Heart left ventricle (tissue), 16 donors: ENCODE measurements around the gene MYOM1. TPM values are rescaled to one million over a fixed set of nuclear protein-coding genes. Genes with fewer than 3 reads are reported as not detected.

Source experiments
- ATAC-seq, 4 donors: fragments of 200-7000 bp; cut with Tn5 transposase; one replicate each; pipeline ENCODE4 v1.9.1; 2020 to 2022; ENCODE audit warnings: moderate library complexity in 4 of 4, mild to moderate bottlenecking in 3 of 4, moderate number of reproducible peaks in 1 of 4
- DNase-seq, 5 donors: peaks; one replicate each; pipeline ENCODE4 v3.0.0-alpha.2; 2020
- H3K27ac ChIP-seq, 12 donors: fragments of 200-600 bp; sonication (generic) in 4 of 12; one replicate each; pipeline versions ENCODE4 v1.5.0 to v1.8.0; 2016 to 2022; ENCODE audit warnings: mild to moderate bottlenecking in 2 of 12
- H3K27me3 ChIP-seq, 9 donors: fragments of 200-600 bp; sonication (generic) in 2 of 9; one replicate each; pipeline versions ENCODE4 v1.5.1 to v1.8.0; 2016 to 2022; ENCODE audit warnings: mild to moderate bottlenecking in 3 of 9
- H3K36me3 ChIP-seq, 9 donors: fragments of 200-600 bp; sonication (generic) in 2 of 9; one replicate each; pipeline versions ENCODE4 v1.5.0 to v1.8.0; 2018 to 2022; ENCODE audit warnings: mild to moderate bottlenecking in 2 of 9
- H3K4me1 ChIP-seq, 12 donors: fragments of 200-600 bp; sonication (generic) in 4 of 12; one replicate each; pipeline versions ENCODE4 v1.5.0 to v1.8.0; 2016 to 2022; ENCODE audit warnings: mild to moderate bottlenecking in 3 of 12
- H3K4me3 ChIP-seq, 12 donors: fragments of 200-600 bp; sonication (generic) in 4 of 12; one replicate each; pipeline versions ENCODE4 v1.5.0 to v1.8.0; 2017 to 2022; ENCODE audit warnings: mild to moderate bottlenecking in 9 of 12, moderate library complexity in 4 of 12
- H3K9me3 ChIP-seq, 12 donors: fragments of 200-600 bp; sonication (generic) in 4 of 12; one replicate each; pipeline versions ENCODE4 v1.5.0 to v1.8.0; 2016 to 2022; ENCODE audit warnings: mild to moderate bottlenecking in 1 of 12
- CTCF ChIP-seq, 12 donors: fragments of 200-600 bp; sonication (generic) in 4 of 12; IDR thresholded peaks; one replicate each; pipeline versions ENCODE4 v1.5.0 to v1.8.0; 2018 to 2022; ENCODE audit warnings: antibody characterized with exemption in 12 of 12, mild to moderate bottlenecking in 5 of 12
- POLR2A ChIP-seq, 2 donors: fragments of 450-650 bp; IDR thresholded peaks; one replicate each; pipeline ENCODE4 v1.6.1; 2017; ENCODE audit warnings: antibody characterized with exemption in 2 of 2, mild to moderate bottlenecking in 2 of 2, moderate library complexity in 2 of 2
- WGBS, 4 donors: extraction: QIAGEN DNeasy Blood & Tissue Kit in 2 of 4; methylation state at CpG; one replicate each; pipeline versions ENCODE4 v1.1.5 to v1.1.7; 2013 to 2018; 5-methylcytosine and 5-hydroxymethylcytosine counted together
- intact Hi-C, 10 donors: fragments of 100-400 bp; cut with DNase I; formaldehyde crosslinking; loops; one replicate each; pipeline versions ENCODE4 v1.11.1 to v1.14.2; 2022
- polyA plus RNA-seq, 2 donors: library from polyadenylated mRNA; stranded (reverse); fragments of 200-250 nt; gene quantifications; one replicate each; pipeline ENCODE4 v1.2.3, GENCODE V29; 2013
- total RNA-seq, 9 donors: library from RNA; depleted of rRNA in 2 of 9; stranded (reverse); fragments of >200 nt in 2 of 9; fragmentation: NEBNext Ultra II Directional in 3 of 9; extraction: Animal tissue kit (Norgen Biotek cat#: 25700) in 3 of 9; gene quantifications; one replicate each; pipeline versions ENCODE4 v1.1.0 to v1.2.4, GENCODE V29; 2016 to 2023
- donor health status: ischemic (EF 13 %, LVEDD 7.1; RV severe dilation, severe dysfunction).
- donor health status: healthy with polysubstance abuse.
- donor health status: DM: no; HTN: yes; CAD: no.
- donor health status: DM: no; HTN: no; CAD: no.
- donor health status: ischemic (EF 25% LVEDD 6.9; RV normal size, moderate dysfunction).
- donor health status: ischemic (EF 25% LVEDD 5.7; RV mildly dilated, moderate dysfunction).
- donor health status: healthy.
- donor health status: DM: yes; HTN: yes; CAD: no.
- donor health status: ischemic (EF 35%, LVEDD 5.7; RV mildly dilated, moderate dysfunction).
- donor health status: nonischemic (EF 11% LVEDD 7.7; RV severe dilation, severe dysfunction).
- donor health status: DM: yes; HTN: yes; CAD: no.
- donor health status: PGD.
- donor health status: ischemic (EF 29% LVEDD 5.4; RV normal size, mild dysfunction).
- donor health status: nonischemic (EF 23%, LVEDD 6.1; RV moderate dilation, normal function).

MYOM1 gene
- total and polyA plus RNA-seq, 11 donors: 112 to 1,344 (median 801) TPM

- intact Hi-C loops: loop anchor here in 6 of 10 donors (5.0 to 10.0 kb wide), 5 partner anchors 57 to 437 kb away; partner anchors contain the start of genes MYL12A (in 3 of the 6) and MYOM1 (in 1 of the 6)
- Histone ChIP-seq H3K9me3 (no peaks in the 10 kb centered on the region), H3K4me1 (peaks cover 6 to 52% (median 24%) of the 10 kb centered on the region in 12 donors), H3K27me3 (no peaks in the 10 kb centered on the region), H3K27ac (no peak overlapping the region), H3K4me3 (no peak overlapping the region), H3K36me3 (peaks cover 0 to 81% (median 29%) of the 10 kb centered on the region in 9 donors)
- no peak for TF ChIP-seq CTCF (IDR thresholded peaks at IDR 0.05)
- TF ChIP-seq POLR2A (IDR thresholded peaks at IDR 0.05): no peak
- 83 to 86% (median 84%) methylated on average over 2 of the region's 2 CpGs for WGBS, 4 donors
- no peak for ATAC-seq
- DNase-seq: no peak
Measured at GRCh38 chr18:3157606-3158005, 62.2 kb downstream of the MYOM1 start.

- intact Hi-C loops: loop anchor here in 6 of 10 donors (5.0 to 10.0 kb wide), 5 partner anchors 58 to 438 kb away; partner anchors contain the start of genes MYL12A (in 3 of the 6) and MYOM1 (in 1 of the 6)
- whole genome bisulfite sequencing, 4 donors: 82 to 93% (median 90%) methylated on average over 5 of the region's 5 CpGs
Measured at GRCh38 chr18:3157086-3157485, 62.7 kb downstream of the MYOM1 start.

GRCh38 chr18:3156325-3156640 is 63.5 kb downstream of the MYOM1 start:
- 44 to 63% (median 53%) methylated on average over 1 of the region's 1 CpG for WGBS, 4 donors
- no peak overlapping the region for H3K4me3 ChIP-seq
- peaks cover 6 to 53% (median 26%) of the 10 kb centered on the region in 12 donors for H3K4me1 ChIP-seq
- ATAC-seq: peak in 1 of 4 donors; percentile 3
- intact Hi-C loops: loop anchor here in 6 of 10 donors (5.0 to 10.0 kb wide), 5 partner anchors 59 to 439 kb away; partner anchors contain the start of genes MYL12A (in 3 of the 6) and MYOM1 (in 1 of the 6)
- TF ChIP-seq POLR2A (IDR thresholded peaks at IDR 0.05) (no peak), CTCF (IDR thresholded peaks at IDR 0.05) (no peak)
- peaks cover 0 to 80% (median 19%) of the 10 kb centered on the region in 9 donors for H3K36me3 ChIP-seq
- H3K9me3 ChIP-seq: no peaks in the 10 kb centered on the region
- DNase-seq: no peak
- H3K27me3 ChIP-seq: no peaks in the 10 kb centered on the region
- peak overlapping the region; percentile 52 to 78 (median 76) for H3K27ac ChIP-seq

More at GRCh38 chr18:3157086-3157485, 62.7 kb downstream of the MYOM1 start:
- no peak for ATAC-seq
- no peak for DNase-seq
- peaks cover 6 to 53% (median 24%) of the 10 kb centered on the region in 12 donors for H3K4me1 ChIP-seq
- H3K27me3 ChIP-seq: no peaks in the 10 kb centered on the region
- no peaks in the 10 kb centered on the region for H3K9me3 ChIP-seq
- no peak for TF ChIP-seq CTCF (IDR thresholded peaks at IDR 0.05)
- H3K27ac ChIP-seq: peak overlapping the region in 5 of 12 donors; percentile 44 to 77 (median 72)
- no peak overlapping the region for H3K4me3 ChIP-seq
- peaks cover 0 to 81% (median 24%) of the 10 kb centered on the region in 9 donors for H3K36me3 ChIP-seq

GRCh38 chr18:3154214-3154613 is 65.6 kb downstream of the MYOM1 start:
- intact Hi-C loops: loop anchor here in 7 of 10 donors (5.0 to 10.0 kb wide), 6 partner anchors 61 to 441 kb away; partner anchors contain the start of genes MYL12A (in 5 of the 7) and MYOM1 (in 1 of the 7)
- DNase-seq: no peak
- H3K4me3 ChIP-seq: no peak overlapping the region
- H3K9me3 ChIP-seq: no peaks in the 10 kb centered on the region
- no peak for TF ChIP-seq POLR2A (IDR thresholded peaks at IDR 0.05)
- TF ChIP-seq CTCF (IDR thresholded peaks at IDR 0.05): no peak
- 91 to 93% (median 92%) methylated on average over 2 of the region's 2 CpGs for WGBS, 4 donors
- no peaks in the 10 kb centered on the region for H3K27me3 ChIP-seq
- peaks cover 6 to 53% (median 27%) of the 10 kb centered on the region in 12 donors for H3K4me1 ChIP-seq
- ATAC-seq: no peak
- peaks cover 0 to 82% (median 16%) of the 10 kb centered on the region in 9 donors for H3K36me3 ChIP-seq
- H3K27ac ChIP-seq: peak overlapping the region in 2 of 12 donors; percentile 75 to 77
